HepG2 (cell line): ENCODE results near the gene EGF.

Source experiments
- CHD2 ChIP-seq: IDR thresholded peaks from 2 replicates; pipeline ENCODE4 v1.6.1; 2011; ENCODE audit warnings: low read depth, low read length, improper control_type of control experiment
- ETV6 ChIP-seq: sonication (generic); formaldehyde crosslinking; conservative IDR thresholded peaks from 2 replicates; pipeline ENCODE4 v1.4.0; 2020; ENCODE audit warnings: missing genetic modification reagents
- NFATC3 ChIP-seq: sonication (generic); formaldehyde crosslinking; IDR thresholded peaks from 2 replicates; pipeline ENCODE4 v1.5.1; 2020; ENCODE audit warnings: mild to moderate bottlenecking, missing genetic modification reagents
- POLR2AphosphoS5 ChIP-seq: IDR thresholded peaks from 2 replicates; pipeline ENCODE4 v1.6.1; 2012; ENCODE audit warnings: low read depth, low read length
- RXRB ChIP-seq: IDR thresholded peaks from 2 replicates; pipeline ENCODE4 v1.6.1; 2016; ENCODE audit warnings: borderline replicate concordance, missing genetic modification reagents, missing compliant biosample characterization
- SMAD1 ChIP-seq: sonication (generic); formaldehyde crosslinking; IDR thresholded peaks from 2 replicates; pipeline ENCODE4 v1.4.0; 2020; ENCODE audit warnings: missing genetic modification reagents, low read depth, mild to moderate bottlenecking, borderline replicate concordance
- SUZ12 ChIP-seq: fragments of 150-350 bp; IDR thresholded peaks from 2 replicates; pipeline ENCODE4 v1.6.1; 2014; ENCODE audit warnings: low read depth, low read length
- ZNF24 ChIP-seq: fragments of 450-650 bp; IDR thresholded peaks from 2 replicates; pipeline ENCODE4 v1.6.1; 2017; ENCODE audit warnings: antibody characterized with exemption, mild to moderate bottlenecking
- ZSCAN29 ChIP-seq: sonication (generic); formaldehyde crosslinking; conservative IDR thresholded peaks from 2 replicates; pipeline ENCODE4 v1.4.0; 2020; ENCODE audit warnings: mild to moderate bottlenecking, missing genetic modification reagents
- TF ChIP-seq, protein P1 (sequence below), 2 experiments: IDR thresholded peaks; 2 replicates each; pipeline ENCODE4 v1.6.1; 2011 to 2012; ENCODE audit warnings: low read length in 2 of 2, borderline replicate concordance in 1 of 2, low read depth in 1 of 2, mild to moderate bottlenecking in 1 of 2, moderate library complexity in 1 of 2
- TF ChIP-seq, protein P2 (sequence below): sonication (generic); formaldehyde crosslinking; IDR thresholded peaks from 2 replicates; pipeline ENCODE4 v1.5.0; 2020; ENCODE audit warnings: mild to moderate bottlenecking, missing genetic modification reagents, moderate library complexity
- TF ChIP-seq, protein P3 (sequence below), 2 experiments: sonication (generic) in 1 of 2; formaldehyde crosslinking in 1 of 2; IDR thresholded peaks; 2 replicates each; pipeline versions ENCODE4 v1.5.1 to v1.6.1; 2011 to 2020; ENCODE audit warnings: borderline replicate concordance in 1 of 2, low read depth in 1 of 2, low read length in 1 of 2, mild to moderate bottlenecking in 1 of 2, missing genetic modification reagents in 1 of 2, moderate library complexity in 1 of 2
- TF ChIP-seq, protein P4 (sequence below): sonication (generic); formaldehyde crosslinking; conservative IDR thresholded peaks from 2 replicates; pipeline ENCODE4 v1.8.1; 2023; ENCODE audit warnings: missing genetic modification reagents

DNA sequence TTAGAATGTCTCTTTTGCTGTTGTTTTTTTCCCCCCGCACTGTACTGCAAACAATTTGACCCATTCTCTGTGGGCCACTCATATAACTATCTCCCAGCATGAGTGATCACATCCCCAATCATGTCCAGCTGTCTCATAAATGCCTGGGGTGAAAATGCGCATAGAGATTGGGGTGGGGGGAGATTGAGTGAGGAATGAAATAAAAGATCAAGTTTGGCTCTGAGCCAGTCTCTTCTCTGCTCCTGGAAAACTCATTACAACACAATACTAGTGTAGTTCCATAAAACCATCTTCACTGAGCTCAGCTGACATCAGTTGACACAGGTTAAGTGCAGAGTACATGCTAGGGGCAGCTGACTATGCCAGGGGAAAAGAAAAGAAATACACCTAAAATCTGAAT is 96.9 kb downstream of the EGF start:
- TF ChIP-seq, protein P1, sequence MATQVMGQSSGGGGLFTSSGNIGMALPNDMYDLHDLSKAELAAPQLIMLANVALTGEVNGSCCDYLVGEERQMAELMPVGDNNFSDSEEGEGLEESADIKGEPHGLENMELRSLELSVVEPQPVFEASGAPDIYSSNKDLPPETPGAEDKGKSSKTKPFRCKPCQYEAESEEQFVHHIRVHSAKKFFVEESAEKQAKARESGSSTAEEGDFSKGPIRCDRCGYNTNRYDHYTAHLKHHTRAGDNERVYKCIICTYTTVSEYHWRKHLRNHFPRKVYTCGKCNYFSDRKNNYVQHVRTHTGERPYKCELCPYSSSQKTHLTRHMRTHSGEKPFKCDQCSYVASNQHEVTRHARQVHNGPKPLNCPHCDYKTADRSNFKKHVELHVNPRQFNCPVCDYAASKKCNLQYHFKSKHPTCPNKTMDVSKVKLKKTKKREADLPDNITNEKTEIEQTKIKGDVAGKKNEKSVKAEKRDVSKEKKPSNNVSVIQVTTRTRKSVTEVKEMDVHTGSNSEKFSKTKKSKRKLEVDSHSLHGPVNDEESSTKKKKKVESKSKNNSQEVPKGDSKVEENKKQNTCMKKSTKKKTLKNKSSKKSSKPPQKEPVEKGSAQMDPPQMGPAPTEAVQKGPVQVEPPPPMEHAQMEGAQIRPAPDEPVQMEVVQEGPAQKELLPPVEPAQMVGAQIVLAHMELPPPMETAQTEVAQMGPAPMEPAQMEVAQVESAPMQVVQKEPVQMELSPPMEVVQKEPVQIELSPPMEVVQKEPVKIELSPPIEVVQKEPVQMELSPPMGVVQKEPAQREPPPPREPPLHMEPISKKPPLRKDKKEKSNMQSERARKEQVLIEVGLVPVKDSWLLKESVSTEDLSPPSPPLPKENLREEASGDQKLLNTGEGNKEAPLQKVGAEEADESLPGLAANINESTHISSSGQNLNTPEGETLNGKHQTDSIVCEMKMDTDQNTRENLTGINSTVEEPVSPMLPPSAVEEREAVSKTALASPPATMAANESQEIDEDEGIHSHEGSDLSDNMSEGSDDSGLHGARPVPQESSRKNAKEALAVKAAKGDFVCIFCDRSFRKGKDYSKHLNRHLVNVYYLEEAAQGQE (IDR thresholded peaks at IDR 0.05; ENCODE audit: borderline replicate concordance in 1 of 2, low read depth in 1 of 2, low read length in 2 of 2), result no peak
- TF ChIP-seq, protein P2, sequence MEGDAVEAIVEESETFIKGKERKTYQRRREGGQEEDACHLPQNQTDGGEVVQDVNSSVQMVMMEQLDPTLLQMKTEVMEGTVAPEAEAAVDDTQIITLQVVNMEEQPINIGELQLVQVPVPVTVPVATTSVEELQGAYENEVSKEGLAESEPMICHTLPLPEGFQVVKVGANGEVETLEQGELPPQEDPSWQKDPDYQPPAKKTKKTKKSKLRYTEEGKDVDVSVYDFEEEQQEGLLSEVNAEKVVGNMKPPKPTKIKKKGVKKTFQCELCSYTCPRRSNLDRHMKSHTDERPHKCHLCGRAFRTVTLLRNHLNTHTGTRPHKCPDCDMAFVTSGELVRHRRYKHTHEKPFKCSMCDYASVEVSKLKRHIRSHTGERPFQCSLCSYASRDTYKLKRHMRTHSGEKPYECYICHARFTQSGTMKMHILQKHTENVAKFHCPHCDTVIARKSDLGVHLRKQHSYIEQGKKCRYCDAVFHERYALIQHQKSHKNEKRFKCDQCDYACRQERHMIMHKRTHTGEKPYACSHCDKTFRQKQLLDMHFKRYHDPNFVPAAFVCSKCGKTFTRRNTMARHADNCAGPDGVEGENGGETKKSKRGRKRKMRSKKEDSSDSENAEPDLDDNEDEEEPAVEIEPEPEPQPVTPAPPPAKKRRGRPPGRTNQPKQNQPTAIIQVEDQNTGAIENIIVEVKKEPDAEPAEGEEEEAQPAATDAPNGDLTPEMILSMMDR (CRISPR knock-in tag), result no peak
- TF ChIP-seq ZSCAN29 (CRISPR knock-in tag) (no peak), POLR2AphosphoS5 (no peak), SUZ12 (no peak), SMAD1 (no peak), RXRB (CRISPR knock-in tag) (no peak), ZNF24 (no peak), ETV6 (CRISPR knock-in tag) (no peak), NFATC3 (CRISPR knock-in tag) (no peak), CHD2 (no peak)
- TF ChIP-seq, protein P3, sequence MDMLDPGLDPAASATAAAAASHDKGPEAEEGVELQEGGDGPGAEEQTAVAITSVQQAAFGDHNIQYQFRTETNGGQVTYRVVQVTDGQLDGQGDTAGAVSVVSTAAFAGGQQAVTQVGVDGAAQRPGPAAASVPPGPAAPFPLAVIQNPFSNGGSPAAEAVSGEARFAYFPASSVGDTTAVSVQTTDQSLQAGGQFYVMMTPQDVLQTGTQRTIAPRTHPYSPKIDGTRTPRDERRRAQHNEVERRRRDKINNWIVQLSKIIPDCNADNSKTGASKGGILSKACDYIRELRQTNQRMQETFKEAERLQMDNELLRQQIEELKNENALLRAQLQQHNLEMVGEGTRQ (IDR thresholded peaks at IDR 0.05; ENCODE audit: low read depth, low read length), result no peak
- TF ChIP-seq, protein P3 (CRISPR knock-in tag; IDR thresholded peaks at IDR 0.05; ENCODE audit: borderline replicate concordance), result no peak
- TF ChIP-seq, protein P4, sequence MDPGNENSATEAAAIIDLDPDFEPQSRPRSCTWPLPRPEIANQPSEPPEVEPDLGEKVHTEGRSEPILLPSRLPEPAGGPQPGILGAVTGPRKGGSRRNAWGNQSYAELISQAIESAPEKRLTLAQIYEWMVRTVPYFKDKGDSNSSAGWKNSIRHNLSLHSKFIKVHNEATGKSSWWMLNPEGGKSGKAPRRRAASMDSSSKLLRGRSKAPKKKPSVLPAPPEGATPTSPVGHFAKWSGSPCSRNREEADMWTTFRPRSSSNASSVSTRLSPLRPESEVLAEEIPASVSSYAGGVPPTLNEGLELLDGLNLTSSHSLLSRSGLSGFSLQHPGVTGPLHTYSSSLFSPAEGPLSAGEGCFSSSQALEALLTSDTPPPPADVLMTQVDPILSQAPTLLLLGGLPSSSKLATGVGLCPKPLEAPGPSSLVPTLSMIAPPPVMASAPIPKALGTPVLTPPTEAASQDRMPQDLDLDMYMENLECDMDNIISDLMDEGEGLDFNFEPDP, result no peak
